ENCODE results near the gene SUCNR1. TPM values are rescaled to one million over a fixed set of nuclear protein-coding genes. Genes with fewer than 3 reads are reported as not detected.

SUCNR1 gene
- total RNA-seq, 1 experiment from 2014 or later: not detected

- in situ Hi-C loops (cut with HindIII; ENCODE audit: low pct_unique_long_range_greater_than_20kb, low sequenced_read_pairs) (no loop called here), intact Hi-C loops (cut with micrococcal nuclease; ENCODE audit: unreplicated experiment) (no loop called here)
- H3K4me1 ChIP-seq (ENCODE audit: control insufficient read depth, insufficient read depth, low read length): no peaks in the 10 kb centered on the region
- no peaks in the 10 kb centered on the region for H3K36me3 ChIP-seq (ENCODE audit: control insufficient read depth, insufficient read depth, low read length)
- ATAC-seq (no peak), DNase-seq (ENCODE audit: low read depth, low spot score) (no peak)
- BruUV-seq (replicated peaks): no TSS peak
- H3K9me3 ChIP-seq (ENCODE audit: control insufficient read depth, insufficient read depth, low read depth, low read length): no peaks in the 10 kb centered on the region
- POLR2A ChIA-PET: no interaction called here
- no peak overlapping the region for H3K4me3 ChIP-seq (ENCODE audit: low read depth in 2 of 2, low read length in 2 of 2)
- no peak overlapping the region for H3K27ac ChIP-seq (ENCODE audit: low read length)
- CTCF ChIA-PET: no interaction called here
- TF ChIP-seq SIN3A (IDR thresholded peaks at IDR 0.05; ENCODE audit: borderline replicate concordance, insufficient read depth, low read depth, low read length): no peak
- no peak for TF ChIP-seq TCF7L2 (IDR thresholded peaks at IDR 0.05; ENCODE audit: low read depth, low read length)
- TF ChIP-seq CTCF (IDR thresholded peaks at IDR 0.05): no peak
- no peak for TF ChIP-seq POLR2AphosphoS5 (IDR thresholded peaks at IDR 0.05; ENCODE audit: low read depth, low read length)
- TF ChIP-seq REST (IDR thresholded peaks at IDR 0.05; ENCODE audit: insufficient read depth in 1 of 2, low read depth in 2 of 2, low read length in 1 of 2): no peak
- no peaks in the 10 kb centered on the region for H3K27me3 ChIP-seq (ENCODE audit: control insufficient read depth, insufficient read depth, low read length)
Observed at GRCh38 chr3:151866711-151867410, 6.6 kb upstream of the SUCNR1 start.

- Histone ChIP-seq H3K27me3 (ENCODE audit: control insufficient read depth, insufficient read depth, low read length) (no peaks in the 10 kb centered on the region), H3K27ac (ENCODE audit: low read length) (no peak overlapping the region), H3K9me3 (ENCODE audit: control insufficient read depth, insufficient read depth, low read depth, low read length) (no peaks in the 10 kb centered on the region), H3K4me3 (ENCODE audit: low read depth in 2 of 2, low read length in 2 of 2) (no peak overlapping the region), H3K4me1 (ENCODE audit: control insufficient read depth, insufficient read depth, low read length) (no peaks in the 10 kb centered on the region), H3K36me3 (ENCODE audit: control insufficient read depth, insufficient read depth, low read length) (no peaks in the 10 kb centered on the region)
- in situ Hi-C loops (cut with HindIII; ENCODE audit: low pct_unique_long_range_greater_than_20kb, low sequenced_read_pairs): no loop called here
- POLR2A ChIA-PET: no interaction called here
- DNase-seq (ENCODE audit: low read depth, low spot score): no peak
- BruUV-seq (replicated peaks): no TSS peak
- CTCF ChIA-PET: no interaction called here
- no peak for ATAC-seq
- no peak for TF ChIP-seq SIN3A (IDR thresholded peaks at IDR 0.05; ENCODE audit: borderline replicate concordance, insufficient read depth, low read depth, low read length)
- TF ChIP-seq POLR2AphosphoS5 (IDR thresholded peaks at IDR 0.05; ENCODE audit: low read depth, low read length): no peak
- no peak for TF ChIP-seq TCF7L2 (IDR thresholded peaks at IDR 0.05; ENCODE audit: low read depth, low read length)
- no peak for TF ChIP-seq CTCF (IDR thresholded peaks at IDR 0.05)
- no peak for TF ChIP-seq REST (IDR thresholded peaks at IDR 0.05; ENCODE audit: insufficient read depth in 1 of 2, low read depth in 2 of 2, low read length in 1 of 2)
- intact Hi-C loops (cut with micrococcal nuclease; ENCODE audit: unreplicated experiment): no loop called here
Observed at GRCh38 chr3:151867666-151868065, 5.8 kb upstream of the SUCNR1 start.
